Fibroblast of lung (primary cell): ENCODE data around the gene DPEP1.

ENCODE experiments used
- CTCF ChIP-seq, 2 donors: IDR thresholded peaks in 1 of 2; conservative IDR thresholded peaks in 1 of 2; 1 replicate in 1 of 2; 2 replicates in 1 of 2; pipeline ENCODE4 v1.5.1; 2011 to 2012; ENCODE audit warnings: low read length in 2 of 2, control low read depth in 1 of 2, inconsistent platforms in 1 of 2, low read depth in 1 of 2, mild to moderate bottlenecking in 1 of 2
- EZH2 ChIP-seq: IDR thresholded peaks from 2 replicates; pipeline ENCODE4 v1.5.1; 2012; ENCODE audit warnings: low read length, control low read depth, mild to moderate bottlenecking; ENCODE audit errors: missing control alignments

- TF ChIP-seq CTCF (conservative IDR thresholded peaks at IDR 0.05 in 1 of 2, IDR thresholded peaks at IDR 0.05 in 1 of 2; ENCODE audit: low read depth in 1 of 2, low read length in 2 of 2): no peak
- TF ChIP-seq EZH2: no peak
Measured at GRCh38 chr16:89658221-89658879, 44.9 kb downstream of the DPEP1 start.
